WI38 (cell line): ENCODE measurements around the gene SLC34A3.

Source experiments
- H3K4me3 ChIP-seq: 2 replicates; pipeline ENCODE4 v1.5.1; 2011; ENCODE audit warnings: low read depth, mild to moderate bottlenecking, control low read depth, low read length
- TF ChIP-seq, protein P1 (sequence below): IDR thresholded peaks from 2 replicates; pipeline ENCODE4 v1.5.1; 2012; ENCODE audit warnings: low read depth, mild to moderate bottlenecking, control low read depth, low read length

SLC34A3 gene

GRCh38 chr9:137191691-137192447 is 38.8 kb upstream of the SLC34A3 start:
- H3K4me3 ChIP-seq: no peak overlapping the region
- TF ChIP-seq, protein P1, sequence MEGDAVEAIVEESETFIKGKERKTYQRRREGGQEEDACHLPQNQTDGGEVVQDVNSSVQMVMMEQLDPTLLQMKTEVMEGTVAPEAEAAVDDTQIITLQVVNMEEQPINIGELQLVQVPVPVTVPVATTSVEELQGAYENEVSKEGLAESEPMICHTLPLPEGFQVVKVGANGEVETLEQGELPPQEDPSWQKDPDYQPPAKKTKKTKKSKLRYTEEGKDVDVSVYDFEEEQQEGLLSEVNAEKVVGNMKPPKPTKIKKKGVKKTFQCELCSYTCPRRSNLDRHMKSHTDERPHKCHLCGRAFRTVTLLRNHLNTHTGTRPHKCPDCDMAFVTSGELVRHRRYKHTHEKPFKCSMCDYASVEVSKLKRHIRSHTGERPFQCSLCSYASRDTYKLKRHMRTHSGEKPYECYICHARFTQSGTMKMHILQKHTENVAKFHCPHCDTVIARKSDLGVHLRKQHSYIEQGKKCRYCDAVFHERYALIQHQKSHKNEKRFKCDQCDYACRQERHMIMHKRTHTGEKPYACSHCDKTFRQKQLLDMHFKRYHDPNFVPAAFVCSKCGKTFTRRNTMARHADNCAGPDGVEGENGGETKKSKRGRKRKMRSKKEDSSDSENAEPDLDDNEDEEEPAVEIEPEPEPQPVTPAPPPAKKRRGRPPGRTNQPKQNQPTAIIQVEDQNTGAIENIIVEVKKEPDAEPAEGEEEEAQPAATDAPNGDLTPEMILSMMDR: no peak

DNA sequence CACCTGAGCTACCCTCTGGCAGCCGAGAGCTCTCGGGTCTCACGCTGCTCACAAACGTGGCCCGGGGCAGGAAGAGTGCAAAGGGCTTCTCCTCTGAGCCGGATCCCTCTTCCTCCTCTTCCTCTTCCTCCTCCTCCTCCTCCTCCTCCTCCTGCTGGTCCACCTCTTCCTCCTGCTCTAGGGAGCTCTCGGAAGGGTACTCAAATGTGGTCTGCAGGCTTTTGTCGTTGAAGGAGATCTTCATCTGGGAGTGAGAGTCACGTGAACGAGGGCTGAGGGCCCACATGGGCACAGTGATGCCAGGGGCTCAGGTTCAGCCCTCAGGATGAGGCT is 38.3 kb upstream of the SLC34A3 start:
- TF ChIP-seq, protein P1: no peak
- no peak overlapping the region for H3K4me3 ChIP-seq

DNA sequence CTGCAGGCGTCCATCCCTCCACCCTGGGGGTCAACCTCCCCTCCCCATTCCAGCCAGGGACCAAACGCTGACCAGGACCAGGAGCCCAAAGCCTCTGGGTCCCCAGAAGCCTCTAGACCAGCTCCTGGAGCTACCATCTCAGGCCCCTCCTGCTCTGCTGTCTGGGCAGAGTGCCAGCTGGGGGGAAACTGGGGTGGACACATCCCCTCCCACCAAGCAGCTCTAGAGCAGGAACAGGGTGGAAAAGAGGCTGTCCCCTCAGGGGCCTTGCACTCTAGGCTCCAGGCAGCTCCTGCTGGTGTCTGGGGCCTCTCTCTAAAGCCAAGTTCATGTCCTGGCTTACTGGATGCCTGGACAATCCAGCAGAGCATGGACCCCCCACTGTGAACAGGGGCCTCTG is 37.8 kb upstream of the SLC34A3 start:
- no peak overlapping the region for H3K4me3 ChIP-seq
- TF ChIP-seq, protein P1: no peak

DNA sequence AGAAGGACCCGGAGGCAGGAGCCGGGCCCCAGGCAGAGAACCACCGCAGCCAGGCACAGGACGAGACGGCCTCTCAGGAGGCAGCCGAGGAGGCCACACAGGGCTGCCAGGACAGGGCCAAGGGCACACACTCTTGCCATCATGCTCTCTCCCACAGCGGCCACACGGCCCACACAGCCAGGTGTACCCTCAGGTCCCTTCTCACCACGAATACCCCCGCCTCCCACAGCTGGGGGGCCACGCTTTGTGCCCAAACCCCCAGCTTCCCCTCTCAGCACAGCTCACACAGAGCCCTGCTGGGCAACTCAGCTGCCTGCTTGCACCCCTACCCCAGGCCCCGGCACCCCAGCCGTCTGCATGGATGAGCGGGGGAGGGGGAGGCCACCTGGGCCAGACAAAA is 36.9 kb upstream of the SLC34A3 start:
- no peak overlapping the region for H3K4me3 ChIP-seq
- TF ChIP-seq, protein P1: no peak

DNA sequence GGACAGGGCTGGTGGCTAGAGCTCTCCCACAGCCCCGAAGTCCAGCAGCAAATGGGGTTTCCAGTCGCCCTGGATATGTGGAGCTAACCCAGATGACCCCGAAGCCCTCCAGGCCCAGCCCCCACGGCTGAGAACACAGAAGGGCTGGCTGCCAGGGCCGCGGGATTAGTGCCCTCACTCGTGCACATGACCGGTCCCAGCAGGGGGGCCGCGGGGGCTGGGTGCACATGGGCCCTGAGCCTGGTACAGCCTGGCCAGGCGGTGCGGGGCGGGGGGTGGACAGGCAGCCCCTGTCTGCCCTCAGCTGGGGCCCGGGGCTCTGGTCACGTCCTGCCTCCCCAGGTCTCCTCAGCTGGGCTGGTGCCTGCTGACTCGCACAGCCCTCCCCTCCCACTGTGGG is 36.3 kb upstream of the SLC34A3 start:
- TF ChIP-seq, protein P1: no peak
- no peak overlapping the region for H3K4me3 ChIP-seq

DNA sequence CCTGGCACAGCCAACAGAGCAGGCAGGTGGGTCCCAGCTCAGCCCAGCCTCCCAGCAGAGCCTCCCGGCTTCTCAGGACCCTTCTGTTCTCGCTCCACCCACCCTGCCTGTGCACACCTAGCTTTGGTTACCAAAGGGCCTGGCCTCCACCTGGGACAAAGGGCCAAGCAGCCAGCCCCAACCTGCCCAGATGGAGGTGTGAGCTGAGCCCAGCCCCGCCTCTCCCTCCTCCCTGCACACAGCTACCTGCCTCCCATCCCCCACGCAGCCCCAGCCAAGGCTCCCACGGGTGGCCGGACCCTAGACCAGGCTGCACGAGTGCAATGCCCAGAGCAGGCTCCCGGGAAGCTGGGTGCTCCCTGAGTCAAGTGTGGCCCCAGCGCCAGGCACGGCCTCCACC is 35.8 kb upstream of the SLC34A3 start:
- H3K4me3 ChIP-seq: no peak overlapping the region
- TF ChIP-seq, protein P1: no peak

- TF ChIP-seq, protein P1: no peak
- no peak overlapping the region for H3K4me3 ChIP-seq
These were observed 35.0 kb upstream of the SLC34A3 start for GRCh38 chr9:137195525-137196220.
